Central memory CD4-positive, alpha-beta T cell (primary cell): ENCODE results near the gene SOX6.
"Not testable (repeated sequence)": the region's sequence is repeated elsewhere in the genome, so short reads cannot be mapped to it uniquely, and the experiment has no call there.

ENCODE experiments used
- DNase-seq: peaks from one replicate; pipeline ENCODE4 v3.0.0; 2022

Gene SOX6

DNA sequence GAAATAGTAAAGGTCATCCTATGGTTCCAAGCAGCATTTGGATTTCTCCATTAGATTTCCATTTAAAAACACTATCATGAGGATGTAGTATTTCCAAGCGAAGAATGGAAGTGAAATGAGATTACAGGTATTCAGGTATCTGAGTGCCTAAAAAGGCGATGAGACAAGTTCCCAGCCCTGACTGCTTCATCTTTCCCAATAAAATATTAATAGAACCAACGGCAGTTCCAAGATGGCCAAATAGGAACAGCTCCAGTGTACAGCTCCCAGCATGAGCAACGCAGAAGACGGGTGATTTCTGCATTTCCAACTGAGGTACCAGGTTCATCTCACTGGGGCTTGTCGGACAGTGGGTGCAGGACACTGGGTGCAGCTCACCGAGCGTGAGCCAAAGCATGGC, 215.2 kb downstream of the SOX6 start:
- not testable (repeated sequence) for DNase-seq

- DNase-seq: no peak
These were observed 219.5 kb downstream of the SOX6 start for GRCh38 chr11:16136792-16137390.

GRCh38 chr11:16133867-16134266, 222.5 kb downstream of the SOX6 start:
- DNase-seq: no peak

GRCh38 chr11:16127732-16128131, 228.6 kb downstream of the SOX6 start:
- no peak for DNase-seq

GRCh38 chr11:16126362-16126761, 230.0 kb downstream of the SOX6 start:
- DNase-seq: no peak

DNA sequence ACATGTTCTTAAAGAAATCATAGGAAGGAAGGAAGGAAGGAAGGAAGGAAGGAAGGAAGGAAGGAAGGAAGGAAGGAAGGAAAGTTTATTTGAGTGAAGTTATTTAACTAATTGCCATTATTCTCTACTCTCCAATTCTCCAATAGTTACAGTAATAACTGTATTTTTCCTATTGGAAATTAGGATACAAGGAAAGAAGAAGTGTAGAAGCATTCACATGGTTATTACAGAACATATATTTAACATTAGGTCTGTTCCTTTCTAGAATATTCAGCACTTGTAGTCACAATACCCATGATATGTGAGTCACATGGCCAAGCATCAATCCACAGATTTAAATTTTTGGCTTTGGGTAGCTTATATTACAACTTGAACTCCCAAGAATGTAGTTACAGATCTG, 230.6 kb downstream of the SOX6 start:
- DNase-seq: no peak

DNA sequence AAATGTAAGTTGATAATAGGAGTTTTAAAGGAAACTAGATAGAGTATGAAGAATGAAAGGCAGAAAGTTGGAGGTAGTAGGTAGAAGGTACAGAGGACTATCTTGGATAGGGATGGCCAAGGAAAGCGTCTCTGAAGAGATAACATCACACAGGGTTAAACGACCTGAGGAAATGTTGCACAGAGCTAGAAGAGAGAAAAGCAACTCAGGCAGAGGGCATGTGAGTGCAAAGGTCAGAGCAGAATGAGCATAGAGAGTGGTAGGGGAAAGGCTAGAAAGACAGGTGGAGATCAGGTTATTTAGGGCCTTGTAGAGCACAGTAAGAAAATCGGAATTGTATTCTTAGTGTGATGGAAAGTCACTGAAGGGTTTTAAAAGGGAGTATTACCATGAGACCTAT, 232.0 kb downstream of the SOX6 start:
- DNase-seq: no peak

DNA sequence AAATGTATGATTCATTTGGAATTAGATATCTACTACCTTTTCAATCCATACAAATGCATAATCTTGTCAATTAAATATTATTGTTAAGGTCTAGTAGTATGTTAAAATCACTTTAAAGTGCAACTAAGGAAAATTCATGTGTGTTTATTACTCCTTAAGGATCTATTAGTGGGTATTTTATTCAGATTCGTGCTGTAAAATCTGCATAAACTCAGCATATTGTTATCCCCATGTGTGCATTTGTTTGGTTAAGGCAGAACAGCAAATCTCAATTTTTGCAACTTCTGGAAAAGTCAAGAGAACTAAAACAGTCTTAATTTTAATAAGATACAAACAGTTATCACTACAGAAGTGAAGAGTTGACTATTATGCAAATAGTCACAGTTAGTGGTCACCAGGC, 234.5 kb downstream of the SOX6 start:
- DNase-seq: no peak

- no peak for DNase-seq
These were observed 236.3 kb downstream of the SOX6 start for GRCh38 chr11:16120008-16120407.

GRCh38 chr11:16117989-16118756, 238.2 kb downstream of the SOX6 start:
- no peak for DNase-seq

GRCh38 chr11:16114978-16115871, 241.1 kb downstream of the SOX6 start:
- no peak for DNase-seq

- no peak for DNase-seq
These were observed 241.9 kb downstream of the SOX6 start for GRCh38 chr11:16114431-16114830.

DNA sequence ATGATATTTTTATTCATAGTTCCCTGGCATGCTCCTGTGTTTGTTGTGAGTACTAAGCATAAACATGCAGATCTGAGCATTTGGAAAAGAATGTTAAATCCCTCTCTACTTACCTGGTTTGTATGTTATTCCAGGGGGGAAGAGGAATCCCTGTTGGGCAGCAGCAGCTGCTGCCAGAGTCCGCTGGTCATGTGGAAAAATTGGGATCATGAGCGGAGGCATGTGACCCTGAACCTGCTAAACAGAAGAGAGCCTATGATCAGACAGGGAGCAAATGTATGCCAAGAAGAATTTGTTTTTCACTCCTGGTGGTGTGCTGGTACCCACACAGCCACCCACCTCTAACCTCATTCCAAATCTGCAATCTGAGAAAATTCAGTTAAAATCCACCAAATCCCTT, 244.7 kb downstream of the SOX6 start:
- DNase-seq: no peak

GRCh38 chr11:16110886-16111285, 245.5 kb downstream of the SOX6 start:
- DNase-seq: no peak

DNA sequence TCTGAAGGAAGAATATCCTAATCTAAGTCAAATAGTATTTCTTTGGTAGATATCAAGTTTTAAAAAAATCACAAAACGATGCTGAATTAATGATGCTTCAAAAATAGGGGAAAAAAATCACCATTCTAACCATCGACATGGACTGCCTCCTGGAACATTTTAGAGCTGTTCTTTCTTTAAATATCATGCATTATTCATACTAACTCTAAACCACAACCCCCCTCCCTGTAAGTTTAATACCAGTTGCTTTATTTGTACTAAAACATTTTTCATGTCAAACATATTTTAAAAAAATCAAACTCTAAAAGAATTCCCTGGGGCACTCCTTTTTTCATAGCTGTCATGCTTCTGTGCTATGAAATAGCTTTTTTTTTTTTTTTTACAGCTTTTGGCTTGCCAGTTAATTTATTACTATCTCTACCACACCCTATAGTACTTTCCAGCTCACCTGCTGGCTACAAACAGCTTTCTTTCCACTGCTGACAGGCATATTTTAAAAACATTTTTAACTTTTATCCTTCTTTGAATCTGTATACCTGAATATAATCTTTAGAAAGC, 256.9 kb downstream of the SOX6 start:
- no peak for DNase-seq

GRCh38 chr11:16098526-16099205, 257.7 kb downstream of the SOX6 start:
- DNase-seq: no peak

DNA sequence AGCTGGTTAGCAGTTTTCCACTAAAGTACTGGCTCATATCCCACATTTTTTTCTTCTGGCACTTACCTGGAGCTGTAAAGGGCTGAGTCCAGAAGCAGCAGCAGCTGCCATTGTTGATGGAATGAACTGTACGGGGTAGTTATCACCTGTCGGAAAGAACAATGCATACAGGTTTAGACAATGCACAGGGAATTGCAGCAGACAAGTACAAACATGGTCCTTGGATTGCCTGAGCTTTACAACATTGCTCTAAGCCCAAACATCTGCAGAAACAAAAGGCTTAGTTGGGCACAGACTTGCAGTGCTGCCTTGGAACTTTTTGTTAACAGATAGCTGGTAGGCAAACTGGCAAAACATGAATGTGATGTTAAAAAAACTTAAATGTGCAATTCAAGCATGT, 258.8 kb downstream of the SOX6 start:
- no peak for DNase-seq

- no peak for DNase-seq
These were observed 260.0 kb downstream of the SOX6 start for GRCh38 chr11:16096336-16096735.

GRCh38 chr11:16095756-16096155, 260.6 kb downstream of the SOX6 start:
- no peak for DNase-seq

DNA sequence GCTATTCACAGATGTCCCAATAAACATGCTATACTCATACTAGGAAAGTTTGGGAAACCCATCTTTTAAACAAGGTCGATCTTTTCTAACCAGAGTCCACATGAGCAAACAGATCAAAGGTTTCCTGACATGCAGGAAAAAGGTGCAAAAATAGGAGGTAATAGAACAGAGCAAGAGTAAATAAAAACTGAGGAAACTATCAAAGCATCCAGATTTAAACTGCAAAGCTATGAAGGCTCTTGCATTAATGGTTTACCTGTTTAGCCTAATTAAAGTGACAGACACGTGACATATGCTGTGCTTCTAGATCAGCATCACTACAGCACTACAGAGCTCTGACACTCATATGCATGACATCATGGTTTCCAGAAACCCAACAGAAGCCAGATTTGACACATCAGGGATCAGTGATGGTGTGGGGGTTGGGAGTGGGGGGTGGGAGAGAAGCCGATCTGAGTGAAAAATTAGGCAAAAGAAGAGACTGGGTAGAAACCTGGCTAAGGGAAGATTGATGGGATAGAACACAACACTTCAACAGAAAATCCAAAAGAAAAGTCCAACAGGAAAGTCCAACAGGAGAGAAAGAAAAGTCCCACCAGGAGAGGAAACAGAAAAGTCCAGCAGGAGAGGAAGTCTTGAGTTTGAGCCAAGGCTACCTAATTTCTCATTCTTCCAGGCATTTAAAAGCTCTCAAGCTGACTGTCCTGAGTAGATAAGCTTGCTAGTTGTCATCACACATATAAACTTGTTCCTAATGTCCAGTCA, 262.3 kb downstream of the SOX6 start:
- no peak for DNase-seq

DNA sequence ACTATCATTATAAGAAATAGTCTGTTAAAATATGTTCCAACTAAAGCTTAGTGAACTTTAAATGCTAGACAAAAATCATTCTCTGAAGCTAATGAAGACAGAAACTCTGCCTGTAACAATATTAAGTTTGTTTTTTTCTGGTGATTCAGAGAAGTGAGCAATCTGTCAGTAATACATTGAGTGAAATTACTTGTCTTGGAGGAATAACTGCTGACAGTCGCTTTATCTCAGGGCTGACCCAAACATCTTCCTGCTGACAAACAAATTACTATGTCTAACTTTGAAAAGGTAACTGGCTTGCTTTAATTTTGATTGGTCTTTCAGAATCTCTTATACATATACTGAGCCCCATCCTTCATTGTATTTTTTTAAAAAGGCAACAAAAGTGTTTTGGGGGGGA, 264.5 kb downstream of the SOX6 start:
- no peak for DNase-seq

- DNase-seq: no peak
These were observed 266.9 kb downstream of the SOX6 start for GRCh38 chr11:16089481-16089880.
